Measurements from ENCODE around the gene DOP1A.

DNA sequence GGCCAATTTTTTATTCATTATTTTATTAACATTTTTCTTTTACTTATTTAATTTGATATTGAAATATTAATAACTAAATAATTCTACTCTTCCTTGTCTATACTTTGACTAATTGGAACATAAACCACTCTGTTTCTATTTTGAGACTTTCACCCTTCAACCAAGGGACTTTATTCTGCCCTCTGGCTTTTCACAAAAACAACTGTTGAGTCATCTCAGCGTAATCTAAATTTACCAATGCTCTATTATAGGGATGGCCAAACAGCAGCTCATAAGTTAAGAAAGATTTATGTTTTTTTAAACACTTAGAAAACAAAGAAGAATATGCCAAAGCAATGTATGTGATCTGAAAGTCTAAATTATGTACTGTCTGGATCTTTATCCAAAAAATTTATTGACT, 46.7 kb downstream of the DOP1A start:
- TF ChIP-seq CTCF (conservative IDR thresholded peaks at IDR 0.05; ENCODE audit: low read depth, low read length) (no peak), SMC3 (IDR thresholded peaks at IDR 0.05; ENCODE audit: low read depth, low read length) (no peak), RFX5 (IDR thresholded peaks at IDR 0.05; ENCODE audit: low read depth, low read length) (no peak), CEBPB (IDR thresholded peaks at IDR 0.05; ENCODE audit: low read depth, low read length) (no peak), USF2 (IDR thresholded peaks at IDR 0.05; ENCODE audit: low read depth, low read length) (no peak), POLR2A (IDR thresholded peaks at IDR 0.05; ENCODE audit: low read depth, low read length) (no peak), NFE2L2 (IDR thresholded peaks at IDR 0.05; ENCODE audit: low read depth, low read length) (no peak), BHLHE40 (IDR thresholded peaks at IDR 0.05; ENCODE audit: low read depth, low read length) (no peak), FOS (IDR thresholded peaks at IDR 0.05; ENCODE audit: low read depth, low read length) (no peak)

Measured in IMR-90 (cell line).